Activated naive CD8-positive, alpha-beta T cell treated with anti-CD3 and anti-CD28 coated beads, Interleukin-2, amount 10 ng/mL, durations not matched to agents 7 days and 5 days (primary cell): Measurements from ENCODE around the gene COIL. TPM values are rescaled to one million over a fixed set of nuclear protein-coding genes. Genes with fewer than 3 reads are reported as not detected.

Experiments used
- ATAC-seq: fragments of 150-1000 bp; cut with Tn5 transposase; one replicate; pipeline ENCODE4 v1.10.0; 2021; ENCODE audit warnings: low read depth, moderate library complexity
- POLR2A ChIA-PET: fragments of 350-600 bp; sonication (Branson Sonifier 250); formaldehyde crosslinking; loops from one replicate; lab custom pipeline; 2021; ENCODE audit warnings: antibody characterized with exemption; lab: Charles Lee
- DNase-seq: peaks from one replicate; pipeline ENCODE4 v3.0.0; 2021
- H3K27ac Mint-ChIP-seq: one replicate; pipeline ENCODE4 v1.8.0; 2022; ENCODE audit warnings: mild to moderate bottlenecking, mixed read lengths
- H3K27me3 Mint-ChIP-seq: one replicate; pipeline ENCODE4 v1.8.0; 2022; ENCODE audit warnings: mild to moderate bottlenecking, moderate library complexity, mixed read lengths
- H3K36me3 Mint-ChIP-seq: one replicate; pipeline ENCODE4 v1.8.0; 2021; ENCODE audit warnings: mild to moderate bottlenecking, mixed read lengths
- H3K4me1 Mint-ChIP-seq: one replicate; pipeline ENCODE4 v1.8.0; 2021; ENCODE audit warnings: mixed read lengths
- H3K4me3 Mint-ChIP-seq: one replicate; pipeline ENCODE4 v1.8.0; 2022; ENCODE audit warnings: mild to moderate bottlenecking, moderate library complexity, mixed read lengths
- H3K9me3 Mint-ChIP-seq: one replicate; pipeline ENCODE4 v1.8.0; 2021; ENCODE audit warnings: mixed read lengths
- total RNA-seq, 2 experiments: library from RNA; stranded (reverse); gene quantifications; one replicate each; pipeline ENCODE4 v1.2.3, GENCODE V29; 2021

COIL gene
- total RNA-seq, 2 experiments from 2014 or later, result 16.4 TPM

GRCh38 chr17:56919717-56920116, 41.1 kb downstream of the COIL start:
- no peaks in the 10 kb centered on the region for H3K27me3 Mint-ChIP-seq
- H3K4me1 Mint-ChIP-seq, result peaks cover 13% of the 10 kb centered on the region
- no peak for ATAC-seq
- no peak overlapping the region for H3K27ac Mint-ChIP-seq
- no peak for DNase-seq
- peaks cover 7% of the 10 kb centered on the region for H3K9me3 Mint-ChIP-seq
- H3K4me3 Mint-ChIP-seq, result no peak overlapping the region
- peaks cover 9% of the 10 kb centered on the region for H3K36me3 Mint-ChIP-seq
- POLR2A ChIA-PET, result no interaction called here

GRCh38 chr17:56918916-56919315, 41.9 kb downstream of the COIL start:
- Mint-ChIP-seq H3K9me3 (peaks cover 6% of the 10 kb centered on the region), H3K27ac (no peak overlapping the region), H3K36me3 (peaks cover 12% of the 10 kb centered on the region), H3K4me1 (peaks cover 15% of the 10 kb centered on the region), H3K27me3 (no peaks in the 10 kb centered on the region), H3K4me3 (no peak overlapping the region)
- DNase-seq (no peak), ATAC-seq (no peak)
- POLR2A ChIA-PET, result no interaction called here

DNA sequence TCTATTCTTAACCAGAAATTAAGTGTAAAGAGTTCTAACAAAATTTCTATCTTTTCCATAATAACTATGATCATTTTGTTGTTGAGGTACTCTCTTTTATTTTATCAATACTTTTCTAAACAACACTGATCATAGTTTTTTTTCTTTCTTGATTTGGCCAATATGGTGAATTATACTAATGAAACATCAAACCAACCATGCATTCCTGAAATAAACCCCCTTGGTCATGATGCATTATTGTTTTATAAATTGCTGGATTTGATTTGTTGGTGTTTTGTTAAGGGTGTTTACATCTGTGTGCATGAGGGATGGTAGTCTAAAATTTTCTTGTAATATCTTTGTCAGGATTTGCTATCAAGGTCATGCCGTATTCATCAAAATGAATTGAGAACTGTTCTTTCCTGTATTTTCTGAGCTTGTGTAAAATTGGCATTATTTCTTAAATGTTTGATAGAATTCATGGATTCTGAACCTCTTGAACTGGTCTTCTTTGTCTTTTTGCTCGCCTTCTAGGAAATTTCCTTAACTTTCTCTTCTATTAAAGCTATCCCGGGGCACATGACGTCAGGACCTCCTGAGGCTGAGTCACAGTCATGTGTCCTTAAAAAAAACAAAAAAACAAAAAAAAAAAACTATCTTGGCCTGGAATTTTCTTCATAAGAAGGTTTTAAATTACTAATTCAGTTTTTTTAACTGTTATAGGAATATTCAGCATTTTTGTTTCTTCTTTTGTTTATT, 43.1 kb downstream of the COIL start:
- Mint-ChIP-seq H3K4me1 (peaks cover 15% of the 10 kb centered on the region), H3K27me3 (no peaks in the 10 kb centered on the region), H3K27ac (no peak overlapping the region), H3K36me3 (peaks cover 12% of the 10 kb centered on the region), H3K4me3 (no peak overlapping the region), H3K9me3 (peaks cover 6% of the 10 kb centered on the region)
- ATAC-seq (no peak), DNase-seq (no peak)
- POLR2A ChIA-PET, result no interaction called here

- Mint-ChIP-seq H3K9me3 (peaks cover 6% of the 10 kb centered on the region), H3K27ac (peak overlapping the region; percentile 90), H3K4me3 (peak overlapping the region; percentile 88), H3K4me1 (peaks cover 31% of the 10 kb centered on the region), H3K36me3 (peaks cover 35% of the 10 kb centered on the region), H3K27me3 (no peaks in the 10 kb centered on the region)
- no peak for ATAC-seq
- no peak for DNase-seq
- POLR2A ChIA-PET, result interaction anchor here (0.7 to 2.3 kb wide), 10 partner anchors 10 to 170 kb away, joined by 3 to 18 read pairs (median 10); partner anchors contain the start of genes AKAP1, COIL and SCPEP1
Measured at GRCh38 chr17:56914581-56915273, 46.1 kb downstream of the COIL start.

DNA sequence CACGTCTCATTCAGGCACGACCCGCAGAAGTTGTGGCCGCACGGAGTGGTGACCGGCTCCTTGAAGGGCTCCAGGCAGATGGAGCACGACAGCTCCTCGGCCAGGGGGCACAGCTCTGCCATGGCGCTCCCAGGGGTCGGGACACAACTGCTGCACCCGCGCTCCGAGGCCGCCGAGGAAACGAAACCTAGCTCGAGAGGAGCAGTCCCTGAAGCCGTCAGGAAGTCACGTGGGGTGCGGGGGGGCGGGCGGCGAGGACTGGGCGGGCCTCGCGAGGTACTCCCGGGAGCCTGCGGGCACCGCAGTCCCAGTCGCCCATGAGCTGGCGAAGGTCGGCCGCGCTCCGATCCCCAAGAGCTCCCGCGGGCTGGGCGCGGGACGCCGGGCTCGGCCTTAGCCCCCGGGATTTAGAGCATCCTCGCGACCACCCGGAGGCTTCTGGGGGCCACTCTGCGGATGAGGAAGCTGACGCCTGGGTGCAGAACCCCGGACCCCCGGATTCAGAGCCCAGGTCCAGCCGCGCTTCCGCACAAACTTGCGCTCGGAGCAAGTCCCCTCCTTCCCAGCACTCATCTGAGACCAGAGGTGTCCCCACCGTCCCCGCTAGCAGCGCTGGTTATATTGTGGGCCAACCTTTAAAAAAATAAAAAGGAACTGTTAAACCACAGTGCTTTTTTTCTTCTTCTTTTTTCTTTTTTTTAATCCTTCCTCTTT, 46.8 kb downstream of the COIL start, which contains the start of gene TRIM25:
TRIM25 (minus strand) TSS at position 183 of the 714 bp plus-strand sequence; CDS start at position 122, 61 bp downstream.
- POLR2A ChIA-PET, result interaction anchor here (0.7 to 2.3 kb wide), 11 partner anchors 9 to 172 kb away, joined by 3 to 18 read pairs (median 10); partner anchors contain the start of genes AKAP1, COIL and SCPEP1
- H3K27ac Mint-ChIP-seq, result peak within 1 kb of the TSS; percentile 96
- H3K9me3 Mint-ChIP-seq, result peaks cover 6% of the 10 kb centered on the region
- H3K4me3 Mint-ChIP-seq, result peak within 1 kb of the TSS; percentile 88
- DNase-seq (peak; percentile 86), ATAC-seq (peak; percentile 89)
- H3K36me3 Mint-ChIP-seq, result peaks cover 37% of the 10 kb centered on the region
- peaks cover 34% of the 10 kb centered on the region for H3K4me1 Mint-ChIP-seq
- no peaks in the 10 kb centered on the region for H3K27me3 Mint-ChIP-seq

- H3K4me1 Mint-ChIP-seq, result peaks cover 38% of the 10 kb centered on the region
- no peaks in the 10 kb centered on the region for H3K27me3 Mint-ChIP-seq
- peak overlapping the region; percentile 96 for H3K27ac Mint-ChIP-seq
- peaks cover 42% of the 10 kb centered on the region for H3K36me3 Mint-ChIP-seq
- POLR2A ChIA-PET, result interaction anchor here (1.0 to 2.3 kb wide), 10 partner anchors 9 to 173 kb away, joined by 3 to 18 read pairs (median 10); partner anchors contain the start of genes AKAP1, COIL and SCPEP1
- peaks cover 6% of the 10 kb centered on the region for H3K9me3 Mint-ChIP-seq
- ATAC-seq, result peak; percentile 55
- no peak for DNase-seq
- peak overlapping the region; percentile 88 for H3K4me3 Mint-ChIP-seq
Measured at GRCh38 chr17:56913353-56913866, 47.4 kb downstream of the COIL start.

DNA sequence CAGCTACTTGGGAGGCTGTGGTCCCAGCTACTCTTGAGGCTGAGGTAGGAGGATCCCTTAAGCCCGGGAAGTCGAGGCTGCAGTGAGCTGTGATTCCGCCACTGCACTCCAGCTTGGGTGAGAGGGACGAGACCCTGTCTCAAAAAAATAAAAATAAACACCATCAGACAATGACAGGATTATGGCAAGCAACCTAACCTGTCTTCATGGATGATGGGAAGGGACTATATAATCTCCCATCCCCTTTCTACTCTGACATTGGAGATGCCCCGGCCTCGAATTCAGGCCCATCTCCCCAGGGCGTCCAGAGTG, 47.9 kb downstream of the COIL start:
- Mint-ChIP-seq H3K27me3 (no peaks in the 10 kb centered on the region), H3K27ac (peak overlapping the region; percentile 96), H3K36me3 (peaks cover 45% of the 10 kb centered on the region), H3K4me3 (peak overlapping the region; percentile 88), H3K9me3 (peaks cover 4% of the 10 kb centered on the region), H3K4me1 (peaks cover 43% of the 10 kb centered on the region)
- no peak for ATAC-seq
- POLR2A ChIA-PET, result interaction anchor here (1.4 to 2.3 kb wide), 6 partner anchors 8 to 172 kb away, joined by 5 to 18 read pairs (median 10); partner anchors contain the start of genes AKAP1 and SCPEP1
- no peak for DNase-seq

DNA sequence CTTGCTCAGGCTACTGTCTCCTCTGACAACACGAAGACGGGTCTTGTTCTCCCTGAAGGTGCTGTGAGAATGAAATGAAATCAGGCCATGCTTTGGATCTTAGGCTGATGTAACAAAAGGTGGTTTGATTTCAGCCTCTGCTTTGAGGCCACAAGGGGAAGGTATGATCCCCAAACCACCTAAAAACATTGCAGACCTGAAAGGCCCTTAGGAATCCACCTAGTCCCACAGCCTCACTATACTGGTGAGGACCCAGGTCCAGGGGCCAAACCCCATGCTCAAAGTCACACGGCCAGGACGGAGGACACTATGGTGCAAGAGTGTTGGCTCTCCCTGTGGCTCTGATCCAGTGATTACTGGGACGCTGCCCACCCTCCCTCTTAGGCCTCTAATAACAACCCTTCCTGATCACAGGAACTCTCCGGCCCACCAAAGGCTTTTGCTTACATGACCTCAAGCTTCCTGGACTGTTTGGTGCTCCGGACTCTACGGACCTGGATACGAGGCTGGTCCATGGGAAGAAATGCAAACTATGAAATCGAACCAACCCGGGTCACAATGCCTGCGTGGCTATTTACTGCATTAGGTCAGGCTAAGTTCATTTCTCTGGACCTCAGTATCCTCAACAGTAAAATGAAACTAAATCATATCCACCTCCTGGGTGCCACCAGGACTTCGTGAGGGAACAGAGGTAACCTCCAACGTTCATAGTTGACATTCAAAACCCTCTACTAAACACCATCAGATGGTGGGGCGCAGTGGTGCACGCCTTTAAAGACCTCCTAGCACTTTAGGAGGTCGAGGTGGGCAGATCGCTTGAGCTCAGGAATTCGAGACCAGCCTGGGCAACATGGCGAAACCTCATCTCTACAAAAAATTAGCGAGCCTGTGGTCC, 48.5 kb downstream of the COIL start:
- ATAC-seq (no peak), DNase-seq (no peak)
- H3K27me3 Mint-ChIP-seq, result no peaks in the 10 kb centered on the region
- peaks cover 47% of the 10 kb centered on the region for H3K4me1 Mint-ChIP-seq
- H3K4me3 Mint-ChIP-seq, result peak overlapping the region; percentile 88
- H3K36me3 Mint-ChIP-seq, result peaks cover 42% of the 10 kb centered on the region
- POLR2A ChIA-PET, result interaction anchor here (0.6 to 2.3 kb wide), 8 partner anchors 8 to 835 kb away, joined by 3 to 18 read pairs (median 4); partner anchors contain the start of gene SCPEP1
- peak overlapping the region; percentile 96 for H3K27ac Mint-ChIP-seq
- H3K9me3 Mint-ChIP-seq, result no peaks in the 10 kb centered on the region

- POLR2A ChIA-PET, result interaction anchor here (1.0 to 1.1 kb wide), 2 partner anchors 9 to 10 kb away, joined by 3 to 5 read pairs; no protein-coding TSS in a partner anchor
- DNase-seq (no peak), ATAC-seq (no peak)
- peaks cover 56% of the 10 kb centered on the region for H3K4me1 Mint-ChIP-seq
- H3K36me3 Mint-ChIP-seq, result peaks cover 52% of the 10 kb centered on the region
- H3K4me3 Mint-ChIP-seq, result peak overlapping the region; percentile 88
- H3K27me3 Mint-ChIP-seq, result no peaks in the 10 kb centered on the region
- no peaks in the 10 kb centered on the region for H3K9me3 Mint-ChIP-seq
- H3K27ac Mint-ChIP-seq, result peak overlapping the region; percentile 96
Measured at GRCh38 chr17:56910509-56911235, 50.2 kb downstream of the COIL start.

- DNase-seq (no peak), ATAC-seq (no peak)
- Mint-ChIP-seq H3K4me3 (peak overlapping the region; percentile 88), H3K4me1 (peaks cover 53% of the 10 kb centered on the region), H3K27me3 (no peaks in the 10 kb centered on the region), H3K9me3 (no peaks in the 10 kb centered on the region), H3K36me3 (peaks cover 53% of the 10 kb centered on the region), H3K27ac (peak overlapping the region; percentile 96)
- POLR2A ChIA-PET, result interaction anchor here (1.1 kb wide), 1 partner anchor 9 kb away, joined by 5 read pairs; no protein-coding TSS in a partner anchor
Measured at GRCh38 chr17:56909742-56910508, 50.9 kb downstream of the COIL start.

DNA sequence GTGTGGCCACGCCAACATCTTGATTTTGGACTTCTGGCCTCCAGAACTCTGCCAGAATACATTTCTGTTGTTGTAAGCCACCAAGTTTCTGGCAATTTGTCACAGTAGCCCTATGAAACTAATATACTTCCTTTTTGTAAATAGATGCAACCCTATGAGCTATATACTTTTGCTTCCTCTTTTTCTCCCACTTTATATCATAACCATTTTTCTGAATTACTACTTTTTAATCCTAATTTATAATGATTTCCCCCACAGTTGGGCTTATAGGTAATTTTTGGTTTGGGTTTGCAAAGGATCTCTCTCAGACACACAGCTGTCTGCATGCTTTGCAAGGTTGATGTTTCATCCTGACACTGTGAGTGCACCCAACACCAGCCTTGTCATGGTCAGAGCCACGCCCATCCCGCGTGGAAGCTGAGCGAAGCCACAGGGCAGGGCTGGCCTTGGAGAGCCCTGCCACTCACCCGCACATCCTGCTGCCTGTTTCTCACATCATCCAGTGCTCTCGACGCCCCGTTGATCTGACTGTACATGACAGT, 52.8 kb downstream of the COIL start:
- peaks cover 60% of the 10 kb centered on the region for H3K36me3 Mint-ChIP-seq
- DNase-seq (no peak), ATAC-seq (peak; percentile 69)
- H3K4me3 Mint-ChIP-seq, result peak overlapping the region; percentile 88
- H3K27me3 Mint-ChIP-seq, result no peaks in the 10 kb centered on the region
- POLR2A ChIA-PET, result interaction anchor here (0.9 kb wide), 1 partner anchor 70 kb away, joined by 8 read pairs; no protein-coding TSS in a partner anchor
- peak overlapping the region; percentile 84 for H3K27ac Mint-ChIP-seq
- H3K9me3 Mint-ChIP-seq, result no peaks in the 10 kb centered on the region
- H3K4me1 Mint-ChIP-seq, result peaks cover 57% of the 10 kb centered on the region
